PC-3 (cell line): ENCODE data around the gene CFAP97D1.

Source experiments
- CTCF ChIP-seq: fragments of 300-600 bp; sonication (generic); conservative IDR thresholded peaks from 2 replicates; pipeline ENCODE4 v1.5.1; 2017; ENCODE audit warnings: antibody characterized with exemption, low read depth, mild to moderate bottlenecking, low read length
- EZH2phosphoT487 ChIP-seq: fragments of 300-600 bp; sonication (generic); IDR thresholded peaks from 2 replicates; pipeline ENCODE4 v1.6.1; 2018; ENCODE audit warnings: mild to moderate bottlenecking, antibody characterized with exemption, low read length, borderline replicate concordance

GRCh38 chr17:43832168-43832975, 52.1 kb downstream of the CFAP97D1 start:
- TF ChIP-seq CTCF (no peak; the same call in 1 of the 2 replicates), EZH2phosphoT487 (peak; percentile 22; the same call in 1 of the 2 replicates)
